Measurements from ENCODE around the gene MACROD2. TPM values are rescaled to one million over a fixed set of nuclear protein-coding genes. Genes with fewer than 3 reads are reported as not detected.

MACROD2 gene
- total RNA-seq, 1 donor from 2014 or later, result 3.1 TPM

- H3K36me3 ChIP-seq (ENCODE audit: control insufficient read depth in 3 of 3, insufficient read depth in 3 of 3, low read length in 3 of 3), result no peaks in the 10 kb centered on the region
- no peak overlapping the region for H3K27ac ChIP-seq (ENCODE audit: low read depth, low read length)
- H3K9ac ChIP-seq (ENCODE audit: low read depth in 1 of 3, low read length in 3 of 3), result no peak overlapping the region
- H3K9me3 ChIP-seq (ENCODE audit: control insufficient read depth in 3 of 3, low read length in 3 of 3), result no peaks in the 10 kb centered on the region
- no peak overlapping the region for H3K4me3 ChIP-seq (ENCODE audit: low read length in 3 of 3)
- H3K27me3 ChIP-seq (ENCODE audit: control insufficient read depth in 3 of 3, insufficient read depth in 3 of 3, low read length in 3 of 3), result no peaks in the 10 kb centered on the region
- H3K4me1 ChIP-seq (ENCODE audit: control insufficient read depth in 3 of 3, insufficient read depth in 3 of 3, low read length in 3 of 3), result no peaks in the 10 kb centered on the region
These were observed 309.2 kb downstream of the MACROD2 start for GRCh38 chr20:14304472-14304871.

DNA sequence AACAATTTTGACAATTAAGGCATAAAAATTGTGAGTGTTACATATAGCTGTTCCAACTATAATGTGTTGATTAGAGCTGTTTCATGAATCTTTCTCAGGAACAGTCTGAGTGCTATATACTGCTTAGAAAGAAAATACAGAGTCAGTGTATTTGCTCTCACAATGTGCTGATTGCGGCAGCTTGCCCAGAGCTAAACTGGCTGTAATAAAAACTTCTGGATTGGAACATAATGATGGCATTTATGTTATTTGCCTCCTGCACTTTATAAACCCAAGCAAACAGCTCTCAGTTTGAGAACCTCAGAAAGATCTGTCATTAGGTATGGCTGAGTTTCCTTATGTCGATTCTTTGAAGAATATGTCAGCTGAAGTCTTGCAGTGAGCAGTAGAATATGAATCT is 312.6 kb downstream of the MACROD2 start:
- Histone ChIP-seq H3K36me3 (ENCODE audit: control insufficient read depth in 3 of 3, insufficient read depth in 3 of 3, low read length in 3 of 3) (no peaks in the 10 kb centered on the region), H3K4me3 (ENCODE audit: low read length in 3 of 3) (no peak overlapping the region), H3K27ac (ENCODE audit: low read depth, low read length) (no peak overlapping the region), H3K4me1 (ENCODE audit: control insufficient read depth in 3 of 3, insufficient read depth in 3 of 3, low read length in 3 of 3) (no peaks in the 10 kb centered on the region), H3K27me3 (ENCODE audit: control insufficient read depth in 3 of 3, insufficient read depth in 3 of 3, low read length in 3 of 3) (no peaks in the 10 kb centered on the region), H3K9ac (ENCODE audit: low read depth in 1 of 3, low read length in 3 of 3) (no peak overlapping the region), H3K9me3 (ENCODE audit: control insufficient read depth in 3 of 3, low read length in 3 of 3) (no peaks in the 10 kb centered on the region)

- Histone ChIP-seq H3K27ac (ENCODE audit: low read depth, low read length) (no peak overlapping the region), H3K9me3 (ENCODE audit: control insufficient read depth in 3 of 3, low read length in 3 of 3) (no peaks in the 10 kb centered on the region), H3K36me3 (ENCODE audit: control insufficient read depth in 3 of 3, insufficient read depth in 3 of 3, low read length in 3 of 3) (no peaks in the 10 kb centered on the region), H3K9ac (ENCODE audit: low read depth in 1 of 3, low read length in 3 of 3) (no peak overlapping the region), H3K4me1 (ENCODE audit: control insufficient read depth in 3 of 3, insufficient read depth in 3 of 3, low read length in 3 of 3) (no peaks in the 10 kb centered on the region), H3K4me3 (ENCODE audit: low read length in 3 of 3) (no peak overlapping the region), H3K27me3 (ENCODE audit: control insufficient read depth in 3 of 3, insufficient read depth in 3 of 3, low read length in 3 of 3) (no peaks in the 10 kb centered on the region)
These were observed 315.8 kb downstream of the MACROD2 start for GRCh38 chr20:14310977-14311627.

DNA sequence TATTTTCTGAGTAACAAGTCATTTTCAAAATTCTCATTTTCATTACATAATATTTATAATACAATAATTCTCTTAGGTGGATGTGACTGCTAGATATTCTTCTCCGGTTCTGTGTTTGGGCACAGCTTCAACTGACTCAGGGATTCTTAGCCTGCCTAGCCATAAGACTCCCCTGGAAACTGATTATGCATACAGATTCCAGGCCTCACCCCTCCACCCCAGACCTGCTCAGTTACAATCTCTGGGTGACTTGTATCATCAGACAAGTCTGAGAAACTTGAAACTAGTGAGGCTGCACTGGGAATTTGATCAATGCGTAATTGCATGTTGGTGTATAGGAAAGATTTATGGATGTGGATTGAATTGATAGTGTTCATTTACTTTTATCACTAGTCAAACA is 316.7 kb downstream of the MACROD2 start:
- Histone ChIP-seq H3K4me3 (ENCODE audit: low read length in 3 of 3) (no peak overlapping the region), H3K4me1 (ENCODE audit: control insufficient read depth in 3 of 3, insufficient read depth in 3 of 3, low read length in 3 of 3) (no peaks in the 10 kb centered on the region), H3K36me3 (ENCODE audit: control insufficient read depth in 3 of 3, insufficient read depth in 3 of 3, low read length in 3 of 3) (no peaks in the 10 kb centered on the region), H3K9me3 (ENCODE audit: control insufficient read depth in 3 of 3, low read length in 3 of 3) (no peaks in the 10 kb centered on the region), H3K27ac (ENCODE audit: low read depth, low read length) (no peak overlapping the region), H3K9ac (ENCODE audit: low read depth in 1 of 3, low read length in 3 of 3) (no peak overlapping the region), H3K27me3 (ENCODE audit: control insufficient read depth in 3 of 3, insufficient read depth in 3 of 3, low read length in 3 of 3) (no peaks in the 10 kb centered on the region)

GRCh38 chr20:14313341-14314020 is 318.2 kb downstream of the MACROD2 start:
- H3K4me1 ChIP-seq (ENCODE audit: control insufficient read depth in 3 of 3, insufficient read depth in 3 of 3, low read length in 3 of 3), result no peaks in the 10 kb centered on the region
- H3K36me3 ChIP-seq (ENCODE audit: control insufficient read depth in 3 of 3, insufficient read depth in 3 of 3, low read length in 3 of 3), result no peaks in the 10 kb centered on the region

GRCh38 chr20:14319704-14320103 is 324.4 kb downstream of the MACROD2 start:
- no peak overlapping the region for H3K27ac ChIP-seq (ENCODE audit: low read depth, low read length)
- no peaks in the 10 kb centered on the region for H3K27me3 ChIP-seq (ENCODE audit: control insufficient read depth in 3 of 3, insufficient read depth in 3 of 3, low read length in 3 of 3)
- H3K9ac ChIP-seq (ENCODE audit: low read depth in 1 of 3, low read length in 3 of 3), result no peak overlapping the region
- no peaks in the 10 kb centered on the region for H3K36me3 ChIP-seq (ENCODE audit: control insufficient read depth in 3 of 3, insufficient read depth in 3 of 3, low read length in 3 of 3)
- no peak overlapping the region for H3K4me3 ChIP-seq (ENCODE audit: low read length in 3 of 3)
- H3K4me1 ChIP-seq (ENCODE audit: control insufficient read depth in 3 of 3, insufficient read depth in 3 of 3, low read length in 3 of 3), result no peaks in the 10 kb centered on the region
- H3K9me3 ChIP-seq (ENCODE audit: control insufficient read depth in 3 of 3, low read length in 3 of 3), result no peaks in the 10 kb centered on the region

More at GRCh38 chr20:14313341-14314020, 318.2 kb downstream of the MACROD2 start:
- no peak overlapping the region for H3K27ac ChIP-seq (ENCODE audit: low read depth, low read length)
- no peak overlapping the region for H3K9ac ChIP-seq (ENCODE audit: low read depth in 1 of 3, low read length in 3 of 3)
- no peak overlapping the region for H3K4me3 ChIP-seq (ENCODE audit: low read length in 3 of 3)
- no peaks in the 10 kb centered on the region for H3K27me3 ChIP-seq (ENCODE audit: control insufficient read depth in 3 of 3, insufficient read depth in 3 of 3, low read length in 3 of 3)
- H3K9me3 ChIP-seq (ENCODE audit: control insufficient read depth in 3 of 3, low read length in 3 of 3), result no peaks in the 10 kb centered on the region

DNA sequence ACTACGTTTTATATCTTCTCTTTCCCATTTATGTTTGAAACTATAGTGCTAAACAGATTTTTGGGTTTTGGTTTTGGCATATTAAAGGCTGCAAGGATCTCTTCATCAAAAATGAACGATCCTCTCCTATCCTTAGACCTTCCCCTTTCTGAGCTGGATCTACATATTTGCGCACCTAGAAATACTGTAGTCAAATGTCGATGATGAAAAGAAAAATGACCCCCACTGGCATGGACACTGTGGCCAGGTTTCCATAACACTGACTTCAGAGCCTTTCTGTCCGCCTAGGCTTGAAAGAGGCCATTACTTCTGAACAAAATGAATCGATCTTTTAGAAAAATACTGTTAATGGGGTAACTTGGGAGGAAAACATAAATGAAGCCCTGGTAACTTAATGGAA is 336.3 kb downstream of the MACROD2 start:
- H3K4me1 ChIP-seq (ENCODE audit: control insufficient read depth in 3 of 3, insufficient read depth in 3 of 3, low read length in 3 of 3), result peaks cover 0 to 9% (median 3%) of the 10 kb centered on the region in 3 donors
- no peak overlapping the region for H3K27ac ChIP-seq (ENCODE audit: low read depth, low read length)
- no peak overlapping the region for H3K4me3 ChIP-seq (ENCODE audit: low read length in 3 of 3)
- no peaks in the 10 kb centered on the region for H3K9me3 ChIP-seq (ENCODE audit: control insufficient read depth in 3 of 3, low read length in 3 of 3)
- no peaks in the 10 kb centered on the region for H3K27me3 ChIP-seq (ENCODE audit: control insufficient read depth in 3 of 3, insufficient read depth in 3 of 3, low read length in 3 of 3)
- no peaks in the 10 kb centered on the region for H3K36me3 ChIP-seq (ENCODE audit: control insufficient read depth in 3 of 3, insufficient read depth in 3 of 3, low read length in 3 of 3)
- no peak overlapping the region for H3K9ac ChIP-seq (ENCODE audit: low read depth in 1 of 3, low read length in 3 of 3)

GRCh38 chr20:14332866-14333265 is 337.6 kb downstream of the MACROD2 start:
- no peaks in the 10 kb centered on the region for H3K9me3 ChIP-seq (ENCODE audit: control insufficient read depth in 3 of 3, low read length in 3 of 3)
- H3K4me1 ChIP-seq (ENCODE audit: control insufficient read depth in 3 of 3, insufficient read depth in 3 of 3, low read length in 3 of 3), result peaks cover 0 to 12% (median 5%) of the 10 kb centered on the region in 3 donors
- H3K4me3 ChIP-seq (ENCODE audit: low read length in 3 of 3), result no peak overlapping the region
- no peaks in the 10 kb centered on the region for H3K36me3 ChIP-seq (ENCODE audit: control insufficient read depth in 3 of 3, insufficient read depth in 3 of 3, low read length in 3 of 3)
- H3K27ac ChIP-seq (ENCODE audit: low read depth, low read length), result no peak overlapping the region
- H3K9ac ChIP-seq (ENCODE audit: low read depth in 1 of 3, low read length in 3 of 3), result peak overlapping the region in 1 of 3 donors; percentile 9
- H3K27me3 ChIP-seq (ENCODE audit: control insufficient read depth in 3 of 3, insufficient read depth in 3 of 3, low read length in 3 of 3), result no peaks in the 10 kb centered on the region

- no peak overlapping the region for H3K4me3 ChIP-seq (ENCODE audit: low read length in 3 of 3)
- H3K9ac ChIP-seq (ENCODE audit: low read depth in 1 of 3, low read length in 3 of 3), result peak overlapping the region in 2 of 3 donors; percentile 15 to 58
These were observed 338.4 kb downstream of the MACROD2 start for GRCh38 chr20:14333721-14334120.

DNA sequence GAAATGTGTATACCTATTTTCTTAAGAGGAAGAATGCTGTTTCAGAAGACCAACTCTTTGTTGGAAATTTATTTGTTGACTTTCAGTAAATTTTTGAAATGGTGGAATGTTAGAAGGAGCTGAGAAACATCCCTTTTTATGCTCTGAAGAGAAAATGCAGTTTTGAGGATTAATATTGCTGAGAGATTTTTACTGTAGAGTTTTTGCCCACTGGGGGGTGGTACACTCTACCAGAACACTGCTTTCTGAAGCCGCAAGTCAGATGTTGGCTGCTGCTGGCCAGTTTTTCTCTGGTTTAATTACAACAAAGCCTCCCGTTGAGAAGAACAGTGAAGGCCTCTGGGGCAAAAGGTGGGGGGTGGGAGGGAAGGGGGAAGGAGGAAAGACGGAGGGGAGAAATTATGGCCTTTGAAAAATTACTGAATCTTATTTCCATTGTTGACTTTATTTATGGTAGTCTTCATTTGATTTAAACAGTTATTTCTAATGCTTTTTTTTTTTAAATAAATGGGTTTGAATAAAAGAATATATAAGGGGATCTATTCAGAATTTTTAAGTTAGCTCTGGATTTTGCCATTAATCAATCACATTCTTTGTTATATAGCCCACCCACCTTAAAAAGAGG is 339.1 kb downstream of the MACROD2 start:
- Histone ChIP-seq H3K4me3 (ENCODE audit: low read length in 3 of 3) (no peak overlapping the region), H3K36me3 (ENCODE audit: control insufficient read depth in 3 of 3, insufficient read depth in 3 of 3, low read length in 3 of 3) (no peaks in the 10 kb centered on the region), H3K27me3 (ENCODE audit: control insufficient read depth in 3 of 3, insufficient read depth in 3 of 3, low read length in 3 of 3) (no peaks in the 10 kb centered on the region), H3K9me3 (ENCODE audit: control insufficient read depth in 3 of 3, low read length in 3 of 3) (no peaks in the 10 kb centered on the region), H3K9ac (ENCODE audit: low read depth in 1 of 3, low read length in 3 of 3) (peak overlapping the region; percentile 15 to 58 (median 23)), H3K27ac (ENCODE audit: low read depth, low read length) (no peak overlapping the region), H3K4me1 (ENCODE audit: control insufficient read depth in 3 of 3, insufficient read depth in 3 of 3, low read length in 3 of 3) (peaks cover 0 to 12% (median 5%) of the 10 kb centered on the region in 3 donors)

More at GRCh38 chr20:14333721-14334120, 338.4 kb downstream of the MACROD2 start:
- Histone ChIP-seq H3K27ac (ENCODE audit: low read depth, low read length) (no peak overlapping the region), H3K9me3 (ENCODE audit: control insufficient read depth in 3 of 3, low read length in 3 of 3) (no peaks in the 10 kb centered on the region), H3K4me1 (ENCODE audit: control insufficient read depth in 3 of 3, insufficient read depth in 3 of 3, low read length in 3 of 3) (peaks cover 0 to 12% (median 5%) of the 10 kb centered on the region in 3 donors), H3K36me3 (ENCODE audit: control insufficient read depth in 3 of 3, insufficient read depth in 3 of 3, low read length in 3 of 3) (no peaks in the 10 kb centered on the region), H3K27me3 (ENCODE audit: control insufficient read depth in 3 of 3, insufficient read depth in 3 of 3, low read length in 3 of 3) (no peaks in the 10 kb centered on the region)

All from skeletal muscle tissue (tissue), 4 donors.